Femur (tissue), 1 donor: Measurements from ENCODE around the gene S1PR3.

Source experiments
- DNase-seq: peaks from one replicate; pipeline ENCODE4 v3.0.0-alpha.2; 2017

Gene S1PR3

GRCh38 chr9:89010526-89011111 lies 19.4 kb downstream of the S1PR3 start:
- DNase-seq, result no peak

GRCh38 chr9:89011683-89012082 lies 20.4 kb downstream of the S1PR3 start:
- no peak for DNase-seq

GRCh38 chr9:89012294-89013042 lies 21.2 kb downstream of the S1PR3 start:
- no peak for DNase-seq

- DNase-seq, result no peak
Measured at GRCh38 chr9:89013660-89014059, 22.4 kb downstream of the S1PR3 start.

- DNase-seq, result no peak
Measured at GRCh38 chr9:89014153-89014552, 22.9 kb downstream of the S1PR3 start.

- no peak for DNase-seq
Measured at GRCh38 chr9:89015336-89015735, 24.1 kb downstream of the S1PR3 start.

- DNase-seq, result no peak
Measured at GRCh38 chr9:89020754-89021153, 29.5 kb downstream of the S1PR3 start.

GRCh38 chr9:89021154-89021803 lies 30.0 kb downstream of the S1PR3 start:
- no peak for DNase-seq

GRCh38 chr9:89022001-89022759 lies 30.9 kb downstream of the S1PR3 start:
- DNase-seq, result no peak

GRCh38 chr9:89022902-89023301 lies 31.6 kb downstream of the S1PR3 start:
- no peak for DNase-seq

- DNase-seq, result no peak
Measured at GRCh38 chr9:89023740-89024139, 32.5 kb downstream of the S1PR3 start.

- no peak for DNase-seq
Measured at GRCh38 chr9:89024727-89025126, 33.5 kb downstream of the S1PR3 start.

- DNase-seq, result no peak
Measured at GRCh38 chr9:89025553-89025952, 34.3 kb downstream of the S1PR3 start.

- no peak for DNase-seq
Measured at GRCh38 chr9:89026876-89027275, 35.6 kb downstream of the S1PR3 start.

GRCh38 chr9:89029788-89030187 lies 38.5 kb downstream of the S1PR3 start:
- no peak for DNase-seq

- no peak for DNase-seq
Measured at GRCh38 chr9:89032173-89032572, 40.9 kb downstream of the S1PR3 start.

- DNase-seq, result no peak
Measured at GRCh38 chr9:89032661-89033060, 41.4 kb downstream of the S1PR3 start.

- DNase-seq, result no peak
Measured at GRCh38 chr9:89036383-89036782, 45.1 kb downstream of the S1PR3 start.

- DNase-seq, result no peak
Measured at GRCh38 chr9:89036891-89037290, 45.6 kb downstream of the S1PR3 start.

- DNase-seq, result no peak
Measured at GRCh38 chr9:89037346-89037745, 46.1 kb downstream of the S1PR3 start.

- DNase-seq, result no peak
Measured at GRCh38 chr9:89037891-89038290, 46.6 kb downstream of the S1PR3 start.

- DNase-seq, result peak; percentile 71
Measured at GRCh38 chr9:89038382-89039103, 47.3 kb downstream of the S1PR3 start.

GRCh38 chr9:89039104-89039465 lies 47.8 kb downstream of the S1PR3 start:
- no peak for DNase-seq
